Measurements from ENCODE around the gene POLR3E. TPM values are rescaled to one million over a fixed set of nuclear protein-coding genes. Genes with fewer than 3 reads are reported as not detected.

POLR3E gene
- total and polyA plus RNA-seq, 2 donors (not counting 3 experiments of a cell fraction or from before 2014, with no cell fraction given) = 48.3 to 62.2 TPM

DNA sequence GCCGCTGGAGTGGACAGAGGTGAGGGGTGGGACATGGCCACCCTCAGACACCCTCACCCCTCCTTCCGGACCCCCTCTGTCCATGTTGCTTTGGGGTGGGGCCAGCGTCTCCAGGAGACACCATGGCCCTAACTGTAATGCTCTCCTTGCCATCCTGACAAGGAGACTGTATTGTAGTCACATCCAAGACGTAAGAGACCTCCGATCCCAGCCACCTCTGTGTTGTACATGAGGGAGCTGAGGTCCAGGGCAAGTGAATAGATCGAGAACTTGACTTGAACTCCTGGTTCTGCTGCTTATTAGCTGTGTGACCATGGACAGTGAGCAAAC lies 30.2 kb downstream of the POLR3E start:
- H3K27ac ChIP-seq (ENCODE audit: insufficient read depth, low read depth, low read length) = no peak overlapping the region
- H3K9me1 ChIP-seq (replicated peaks; ENCODE audit: control insufficient read depth, extremely low read depth, insufficient read depth, low read length) = no peaks in the 10 kb centered on the region
- H3K36me3 ChIP-seq (ENCODE audit: control insufficient read depth in 2 of 2, extremely low read depth in 1 of 2, insufficient read depth in 2 of 2, low read length in 2 of 2) = peaks cover 8 to 46% of the 10 kb centered on the region in 2 experiments
- intact Hi-C loops (cut with micrococcal nuclease) = loop anchor here (10.0 kb wide), 1 partner anchor 347 kb away; no protein-coding TSS in a partner anchor
- H2AFZ ChIP-seq (ENCODE audit: low read depth, low read length) = no peak overlapping the region
- no TSS peak for BruUV-seq (replicated peaks)
- H3K9ac ChIP-seq (replicated peaks; ENCODE audit: extremely low read depth, insufficient read depth, low read length) = no peak overlapping the region
- no peaks in the 10 kb centered on the region for H3K27me3 ChIP-seq (ENCODE audit: control insufficient read depth in 2 of 2, insufficient read depth in 2 of 2, low read length in 2 of 2)
- DNase-seq (ENCODE audit: low read depth, low spot score) (no peak), FAIRE-seq (no peak)
- ChIA-PET POLR2A (no interaction called here), CTCF (interaction anchor here (1.2 kb wide), 1 partner anchor 27 kb away, joined by 3 read pairs; no protein-coding TSS in a partner anchor)
- H3K4me2 ChIP-seq (ENCODE audit: insufficient read depth, low read length) = no peak overlapping the region
- dilution Hi-C loops (cut with MboI; ENCODE audit: extremely low pct_ligation_motif_present, low sequenced_read_pairs) = no loop called here
- H3K9me3 ChIP-seq (replicated peaks; ENCODE audit: control insufficient read depth, insufficient read depth, low read length) = no peaks in the 10 kb centered on the region
- TF ChIP-seq, protein P1, sequence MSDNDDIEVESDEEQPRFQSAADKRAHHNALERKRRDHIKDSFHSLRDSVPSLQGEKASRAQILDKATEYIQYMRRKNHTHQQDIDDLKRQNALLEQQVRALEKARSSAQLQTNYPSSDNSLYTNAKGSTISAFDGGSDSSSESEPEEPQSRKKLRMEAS (IDR thresholded peaks at IDR 0.05; ENCODE audit: insufficient read depth, insufficient read length) = no peak
- TF ChIP-seq EZH2 (IDR thresholded peaks at IDR 0.05; ENCODE audit: borderline replicate concordance, low read depth, low read length, severe bottlenecking) (no peak), GATA2 (IDR thresholded peaks at IDR 0.05; ENCODE audit: insufficient read depth, insufficient read length, low read depth, low read length) (no peak), MYC (IDR thresholded peaks at IDR 0.05; ENCODE audit: low read depth, low read length) (no peak), FOS (IDR thresholded peaks at IDR 0.05; ENCODE audit: borderline replicate concordance, insufficient read depth, low read length) (no peak)
- TF ChIP-seq, protein P2, sequence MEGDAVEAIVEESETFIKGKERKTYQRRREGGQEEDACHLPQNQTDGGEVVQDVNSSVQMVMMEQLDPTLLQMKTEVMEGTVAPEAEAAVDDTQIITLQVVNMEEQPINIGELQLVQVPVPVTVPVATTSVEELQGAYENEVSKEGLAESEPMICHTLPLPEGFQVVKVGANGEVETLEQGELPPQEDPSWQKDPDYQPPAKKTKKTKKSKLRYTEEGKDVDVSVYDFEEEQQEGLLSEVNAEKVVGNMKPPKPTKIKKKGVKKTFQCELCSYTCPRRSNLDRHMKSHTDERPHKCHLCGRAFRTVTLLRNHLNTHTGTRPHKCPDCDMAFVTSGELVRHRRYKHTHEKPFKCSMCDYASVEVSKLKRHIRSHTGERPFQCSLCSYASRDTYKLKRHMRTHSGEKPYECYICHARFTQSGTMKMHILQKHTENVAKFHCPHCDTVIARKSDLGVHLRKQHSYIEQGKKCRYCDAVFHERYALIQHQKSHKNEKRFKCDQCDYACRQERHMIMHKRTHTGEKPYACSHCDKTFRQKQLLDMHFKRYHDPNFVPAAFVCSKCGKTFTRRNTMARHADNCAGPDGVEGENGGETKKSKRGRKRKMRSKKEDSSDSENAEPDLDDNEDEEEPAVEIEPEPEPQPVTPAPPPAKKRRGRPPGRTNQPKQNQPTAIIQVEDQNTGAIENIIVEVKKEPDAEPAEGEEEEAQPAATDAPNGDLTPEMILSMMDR (IDR thresholded peaks at IDR 0.05; ENCODE audit: extremely low read depth in 1 of 2, insufficient read depth in 1 of 2, low read depth in 1 of 2, low read length in 2 of 2) = no peak
- H3K4me3 ChIP-seq (replicated peaks in 1 of 3; ENCODE audit: insufficient read depth in 1 of 3, low read depth in 1 of 3, low read length in 3 of 3) = no peak overlapping the region
- no peaks in the 10 kb centered on the region for H3K4me1 ChIP-seq (ENCODE audit: control insufficient read depth, extremely low read depth, insufficient read depth, low read length)
- H3K79me2 ChIP-seq (ENCODE audit: control insufficient read depth, insufficient read depth, low read length) = no peaks in the 10 kb centered on the region
- no peaks in the 10 kb centered on the region for H4K20me1 ChIP-seq (replicated peaks; ENCODE audit: control insufficient read depth, extremely low read depth, insufficient read depth, low read length)
